HCT116 (cell line): ENCODE results near the gene FSD1. TPM values are rescaled to one million over a fixed set of nuclear protein-coding genes. Genes with fewer than 3 reads are reported as not detected.

Source experiments
- ATAC-seq: fragments of 200-7000 bp; cut with Tn5 transposase; 2 replicates; pipeline ENCODE4 v1.9.1; 2020; ENCODE audit warnings: mild to moderate bottlenecking, moderate library complexity
- BruUV-seq: library from RNA; stranded (reverse); fragments of 400-500 nt; replicated peaks from 2 replicates; lab custom pipeline; 2021; lab: Mats Ljungman, UMichigan
- CTCF ChIA-PET: fragments of 300-600 bp; sonication (Branson Sonifier 250); formaldehyde crosslinking; loops from one replicate; lab custom pipeline; 2021; ENCODE audit warnings: antibody characterized with exemption; lab: Charles Lee
- POLR2A ChIA-PET: fragments of 300-600, 350-600 bp; sonication (Branson Sonifier 250); formaldehyde crosslinking; loops from one replicate; lab custom pipeline; 2021; ENCODE audit warnings: antibody characterized with exemption; lab: Charles Lee
- RAD21 ChIA-PET, 2 experiments: fragments of 300-600 bp; sonication (Branson Sonifier 250); formaldehyde crosslinking; loops; one replicate each; lab custom pipeline; 2023; ENCODE audit warnings: low total read pairs in 2 of 2; ENCODE audit not compliant: uncharacterized antibody in 2 of 2, unreplicated experiment in 2 of 2, low non-redundant PET in 1 of 2; lab: Charles Lee
- DNase-seq: peaks from one replicate; pipeline ENCODE4 v3.0.0-alpha.2; 2010; ENCODE audit warnings: low read depth, low spot score
- H2AFZ ChIP-seq: fragments of 200-600 bp; shearing (Covaris generic), sonication (generic); 2 replicates; pipeline ENCODE4 v1.6.1; 2017; ENCODE audit warnings: low read depth, mixed run types, mixed read lengths, antibody characterized with exemption, low read length; ENCODE audit not compliant: poor library complexity, severe bottlenecking
- H3K27ac ChIP-seq: 2 replicates; pipeline ENCODE4 v1.5.1; 2012; ENCODE audit warnings: low read depth, low read length
- H3K27me3 ChIP-seq: fragments of 200-600 bp; sonication (generic); 2 replicates; pipeline ENCODE4 v1.6.1; 2016; ENCODE audit warnings: mixed run types, low read length, mixed read lengths; ENCODE audit not compliant: insufficient read depth
- H3K36me3 ChIP-seq, 2 experiments: fragments of 200-500 bp in 1 of 2; fragments of 200-600 bp in 1 of 2; sonication (Bioruptor generic) in 1 of 2; sonication (generic) in 1 of 2; 2 replicates each; pipeline versions ENCODE4 v1.5.1 to v1.6.1; 2014 to 2016; ENCODE audit warnings: low read length in 2 of 2, inconsistent platforms in 1 of 2, mixed read lengths in 1 of 2, mixed run types in 1 of 2; ENCODE audit not compliant: insufficient read depth in 2 of 2, control insufficient read depth in 1 of 2
- H3K4me1 ChIP-seq, 2 experiments: fragments of 200-600 bp in 1 of 2; sonication (generic) in 1 of 2; 2 replicates each; pipeline versions ENCODE4 v1.5.1 to v1.6.1; 2012 to 2017; ENCODE audit warnings: low read length in 2 of 2, inconsistent platforms in 1 of 2, mild to moderate bottlenecking in 1 of 2, mixed read lengths in 1 of 2, mixed run types in 1 of 2, moderate library complexity in 1 of 2; ENCODE audit not compliant: insufficient read depth in 2 of 2, control insufficient read depth in 1 of 2
- H3K4me2 ChIP-seq: fragments of 200-600 bp; sonication (generic); 2 replicates; pipeline ENCODE4 v1.6.1; 2017; ENCODE audit warnings: mixed run types, low read length, mixed read lengths
- H3K4me3 ChIP-seq, 2 experiments: fragments of 200-600 bp in 1 of 2; sonication (generic) in 1 of 2; replicated peaks in 1 of 2; 2 replicates each; pipeline ENCODE4 v1.5.1; 2011 to 2016; ENCODE audit warnings: low read length in 2 of 2, control low read depth in 1 of 2, low read depth in 1 of 2, mild to moderate bottlenecking in 1 of 2, mixed read lengths in 1 of 2, mixed run types in 1 of 2
- H3K79me2 ChIP-seq: fragments of 200-600 bp; sonication (generic); 2 replicates; pipeline ENCODE4 v1.6.1; 2017; ENCODE audit warnings: mild to moderate bottlenecking, mixed run types, low read length, moderate library complexity, mixed read lengths; ENCODE audit not compliant: insufficient read depth
- H3K9ac ChIP-seq: fragments of 200-600 bp; sonication (generic); 2 replicates; pipeline ENCODE4 v1.6.1; 2016; ENCODE audit warnings: low read length, mixed read lengths
- H3K9me2 ChIP-seq: fragments of 200-600 bp; sonication (generic), shearing (Covaris generic); 2 replicates; pipeline ENCODE4 v1.6.1; 2017; ENCODE audit warnings: mixed run types, mild to moderate bottlenecking, moderate library complexity; ENCODE audit not compliant: insufficient read depth
- H3K9me3 ChIP-seq, 2 experiments: fragments of 200-500 bp in 1 of 2; fragments of 200-600 bp in 1 of 2; sonication (Bioruptor generic) in 1 of 2; sonication (generic) in 1 of 2; 2 replicates each; pipeline ENCODE4 v1.6.1; 2014 to 2017; ENCODE audit warnings: low read length in 2 of 2, mixed read lengths in 2 of 2, inconsistent platforms in 1 of 2, low read depth in 1 of 2, mild to moderate bottlenecking in 1 of 2, mixed run types in 1 of 2, moderate library complexity in 1 of 2; ENCODE audit not compliant: control insufficient read depth in 1 of 2, insufficient read depth in 1 of 2
- H4K20me1 ChIP-seq: fragments of 200-600 bp; sonication (generic), shearing (Covaris generic); 2 replicates; pipeline ENCODE4 v1.6.1; 2017; ENCODE audit warnings: mixed run types, mild to moderate bottlenecking, moderate library complexity; ENCODE audit not compliant: insufficient read depth
- CEBPB ChIP-seq: IDR thresholded peaks from 2 replicates; pipeline ENCODE4 v1.6.1; 2012; ENCODE audit warnings: low read depth
- EGR1 ChIP-seq: IDR thresholded peaks from 2 replicates; pipeline ENCODE4 v1.6.1; 2012; ENCODE audit warnings: low read depth
- EZH2phosphoT487 ChIP-seq: fragments of 200-600 bp; IDR thresholded peaks from 2 replicates; pipeline ENCODE4 v1.6.1; 2018; ENCODE audit warnings: antibody characterized with exemption, borderline replicate concordance
- JUND ChIP-seq: IDR thresholded peaks from 2 replicates; pipeline ENCODE4 v1.6.1; 2012
- POLR2A ChIP-seq: IDR thresholded peaks from 2 replicates; pipeline ENCODE4 v1.7.0; 2011; ENCODE audit warnings: borderline replicate concordance; ENCODE audit not compliant: insufficient read depth, insufficient read length; ENCODE audit errors: extremely low read depth
- POLR2AphosphoS5 ChIP-seq: IDR thresholded peaks from 2 replicates; pipeline ENCODE4 v1.6.1; 2011; ENCODE audit warnings: mild to moderate bottlenecking, low read depth, low read length, moderate library complexity
- RAD21 ChIP-seq: IDR thresholded peaks from 2 replicates; pipeline ENCODE4 v1.6.1; 2012; ENCODE audit warnings: low read depth, mild to moderate bottlenecking
- SP1 ChIP-seq: IDR thresholded peaks from 2 replicates; pipeline ENCODE4 v1.6.1; 2012; ENCODE audit warnings: low read depth
- SRF ChIP-seq: IDR thresholded peaks from 2 replicates; pipeline ENCODE4 v1.6.1; 2012; ENCODE audit warnings: low read depth
- ZFX ChIP-seq: fragments of 450-650 bp; IDR thresholded peaks from 2 replicates; pipeline ENCODE4 v1.6.1; 2017
- intact Hi-C: fragments of 100-400 bp; cut with micrococcal nuclease; formaldehyde crosslinking; loops from 2 replicates; pipeline ENCODE4 v1.10.0; 2022
- total RNA-seq: library from RNA; stranded (reverse); gene quantifications from one replicate; pipeline ENCODE4 v1.2.1, GENCODE V29; 2021; ENCODE audit not compliant: unreplicated experiment
- TF ChIP-seq, protein P1 (sequence below): IDR thresholded peaks from 2 replicates; pipeline ENCODE4 v1.6.1; 2012
- TF ChIP-seq, protein P2 (sequence below): IDR thresholded peaks from 2 replicates; pipeline ENCODE4 v1.6.1; 2012; ENCODE audit warnings: low read depth
- TF ChIP-seq, protein P3 (sequence below): IDR thresholded peaks from 2 replicates; pipeline ENCODE4 v1.6.1; 2011; ENCODE audit warnings: mild to moderate bottlenecking, low read length, moderate library complexity; ENCODE audit not compliant: insufficient replicate concordance; ENCODE audit errors: extremely low read depth

The FSD1 gene
- total RNA-seq, 1 experiment from 2014 or later = 20.1 TPM

DNA sequence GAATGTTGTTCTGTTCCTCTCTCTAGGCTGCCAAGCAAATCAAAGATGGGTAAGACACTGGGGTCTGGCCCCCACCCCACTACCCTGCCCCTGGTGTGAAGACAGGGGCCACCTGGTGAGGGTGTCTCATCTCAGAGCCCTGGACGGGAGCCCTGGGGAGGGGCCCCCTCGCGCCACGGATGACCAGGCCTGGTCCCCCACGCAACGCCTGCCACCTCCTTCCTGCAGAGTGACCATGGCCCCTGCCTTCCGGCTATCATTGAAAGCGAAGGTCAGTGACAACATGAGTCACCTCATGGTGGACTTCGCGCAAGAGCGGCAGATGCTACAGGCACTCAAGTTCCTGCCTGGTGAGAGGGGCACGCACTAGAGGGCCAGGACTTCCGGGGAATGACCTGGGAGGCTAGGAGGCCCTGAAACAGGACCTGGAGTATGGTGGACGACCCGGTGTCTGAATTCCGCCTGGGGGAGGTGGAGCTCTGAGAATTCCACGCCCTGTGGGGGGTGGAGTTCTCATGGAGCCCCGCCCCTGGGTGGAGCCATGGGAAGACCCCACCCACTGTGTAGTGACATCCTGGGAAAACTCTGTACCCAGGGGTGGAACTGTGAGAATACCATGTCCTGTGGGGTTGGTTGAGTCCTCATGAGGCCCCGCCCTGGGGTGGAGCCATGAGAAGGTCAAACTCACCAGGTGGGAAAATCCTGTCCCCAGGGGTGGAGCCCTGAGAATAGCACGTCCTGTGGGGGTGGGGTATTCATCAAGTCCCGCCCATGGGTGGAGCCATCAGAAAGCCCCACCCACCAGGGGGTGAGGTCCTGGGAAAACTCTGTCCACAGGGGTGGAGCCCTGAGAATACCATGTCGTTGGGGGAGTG, 6.1 kb downstream of the FSD1 start:
- no peak overlapping the region for H3K4me3 ChIP-seq
- DNase-seq = peak; percentile 57
- no peak overlapping the region for H2AFZ ChIP-seq
- TF ChIP-seq CEBPB = no peak
- TF ChIP-seq, all 23 proteins: peak for 0
- CTCF ChIA-PET = no interaction called here
- peaks cover 6 to 17% of the 10 kb centered on the region in 2 experiments for H3K4me1 ChIP-seq
- H3K36me3 ChIP-seq = 0 out of 4 replicates have a peak, but pooled peaks cover 3% of the 10 kb centered on the region in 2 experiments
- no peaks in the 10 kb centered on the region for H3K79me2 ChIP-seq
- no peak overlapping the region for H3K27ac ChIP-seq
- H3K9me3 ChIP-seq = no peaks in the 10 kb centered on the region
- intact Hi-C loops = no loop called here
- H3K9me2 ChIP-seq = no peaks in the 10 kb centered on the region
- ATAC-seq = peak; percentile 81
- RAD21 ChIA-PET = no interaction called here
- H3K9ac ChIP-seq = no peak overlapping the region
- POLR2A ChIA-PET = no interaction called here
- no peaks in the 10 kb centered on the region for H3K27me3 ChIP-seq
- no TSS peak for BruUV-seq
- H3K4me2 ChIP-seq = peak overlapping the region; percentile 55
- H4K20me1 ChIP-seq = no peaks in the 10 kb centered on the region

DNA sequence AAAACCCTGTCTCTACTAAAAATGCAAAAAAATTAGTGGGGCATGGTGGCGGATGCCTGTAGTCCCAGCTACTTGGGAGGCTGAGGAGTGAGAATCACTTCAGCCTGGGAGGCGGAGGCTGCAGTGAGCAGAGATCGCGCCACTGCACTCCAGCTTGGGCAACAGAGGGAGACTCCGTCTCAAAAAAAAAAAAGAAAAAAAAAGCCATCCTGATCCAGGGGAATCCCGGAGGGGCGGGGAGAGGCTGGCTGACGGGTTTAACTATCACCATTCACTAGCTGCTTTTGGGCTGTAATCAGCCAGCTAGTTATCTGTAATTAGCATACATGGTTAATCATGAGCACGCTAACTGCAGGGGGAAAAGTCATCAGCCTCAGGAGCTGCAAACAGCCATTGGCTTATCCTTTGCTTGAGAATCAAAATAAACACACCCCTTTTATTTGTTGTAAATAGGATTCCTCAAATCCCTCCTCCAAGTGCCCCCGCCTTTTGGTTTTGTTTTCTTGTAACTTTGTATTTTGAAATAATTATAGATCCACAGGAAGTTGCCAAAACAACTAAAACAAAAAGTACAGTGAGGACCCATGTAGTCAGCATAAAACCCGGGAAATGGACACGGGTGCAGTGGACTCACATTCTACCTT, 9.6 kb downstream of the FSD1 start:
- POLR2A ChIA-PET = interaction anchor here (1.3 kb wide), 1 partner anchor 29 kb away, joined by 3 read pairs; no protein-coding TSS in a partner anchor
- no peak overlapping the region for H3K4me2 ChIP-seq
- TF ChIP-seq POLR2A (no peak), SP1 (no peak), SRF (no peak), JUND (no peak), POLR2AphosphoS5 (no peak), CEBPB (no peak), RAD21 (no peak), EZH2phosphoT487 (no peak), ZFX (no peak), EGR1 (no peak)
- TF ChIP-seq, protein P1, sequence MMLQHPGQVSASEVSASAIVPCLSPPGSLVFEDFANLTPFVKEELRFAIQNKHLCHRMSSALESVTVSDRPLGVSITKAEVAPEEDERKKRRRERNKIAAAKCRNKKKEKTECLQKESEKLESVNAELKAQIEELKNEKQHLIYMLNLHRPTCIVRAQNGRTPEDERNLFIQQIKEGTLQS = no peak
- TF ChIP-seq, protein P2, sequence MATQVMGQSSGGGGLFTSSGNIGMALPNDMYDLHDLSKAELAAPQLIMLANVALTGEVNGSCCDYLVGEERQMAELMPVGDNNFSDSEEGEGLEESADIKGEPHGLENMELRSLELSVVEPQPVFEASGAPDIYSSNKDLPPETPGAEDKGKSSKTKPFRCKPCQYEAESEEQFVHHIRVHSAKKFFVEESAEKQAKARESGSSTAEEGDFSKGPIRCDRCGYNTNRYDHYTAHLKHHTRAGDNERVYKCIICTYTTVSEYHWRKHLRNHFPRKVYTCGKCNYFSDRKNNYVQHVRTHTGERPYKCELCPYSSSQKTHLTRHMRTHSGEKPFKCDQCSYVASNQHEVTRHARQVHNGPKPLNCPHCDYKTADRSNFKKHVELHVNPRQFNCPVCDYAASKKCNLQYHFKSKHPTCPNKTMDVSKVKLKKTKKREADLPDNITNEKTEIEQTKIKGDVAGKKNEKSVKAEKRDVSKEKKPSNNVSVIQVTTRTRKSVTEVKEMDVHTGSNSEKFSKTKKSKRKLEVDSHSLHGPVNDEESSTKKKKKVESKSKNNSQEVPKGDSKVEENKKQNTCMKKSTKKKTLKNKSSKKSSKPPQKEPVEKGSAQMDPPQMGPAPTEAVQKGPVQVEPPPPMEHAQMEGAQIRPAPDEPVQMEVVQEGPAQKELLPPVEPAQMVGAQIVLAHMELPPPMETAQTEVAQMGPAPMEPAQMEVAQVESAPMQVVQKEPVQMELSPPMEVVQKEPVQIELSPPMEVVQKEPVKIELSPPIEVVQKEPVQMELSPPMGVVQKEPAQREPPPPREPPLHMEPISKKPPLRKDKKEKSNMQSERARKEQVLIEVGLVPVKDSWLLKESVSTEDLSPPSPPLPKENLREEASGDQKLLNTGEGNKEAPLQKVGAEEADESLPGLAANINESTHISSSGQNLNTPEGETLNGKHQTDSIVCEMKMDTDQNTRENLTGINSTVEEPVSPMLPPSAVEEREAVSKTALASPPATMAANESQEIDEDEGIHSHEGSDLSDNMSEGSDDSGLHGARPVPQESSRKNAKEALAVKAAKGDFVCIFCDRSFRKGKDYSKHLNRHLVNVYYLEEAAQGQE = no peak
- TF ChIP-seq, protein P3, sequence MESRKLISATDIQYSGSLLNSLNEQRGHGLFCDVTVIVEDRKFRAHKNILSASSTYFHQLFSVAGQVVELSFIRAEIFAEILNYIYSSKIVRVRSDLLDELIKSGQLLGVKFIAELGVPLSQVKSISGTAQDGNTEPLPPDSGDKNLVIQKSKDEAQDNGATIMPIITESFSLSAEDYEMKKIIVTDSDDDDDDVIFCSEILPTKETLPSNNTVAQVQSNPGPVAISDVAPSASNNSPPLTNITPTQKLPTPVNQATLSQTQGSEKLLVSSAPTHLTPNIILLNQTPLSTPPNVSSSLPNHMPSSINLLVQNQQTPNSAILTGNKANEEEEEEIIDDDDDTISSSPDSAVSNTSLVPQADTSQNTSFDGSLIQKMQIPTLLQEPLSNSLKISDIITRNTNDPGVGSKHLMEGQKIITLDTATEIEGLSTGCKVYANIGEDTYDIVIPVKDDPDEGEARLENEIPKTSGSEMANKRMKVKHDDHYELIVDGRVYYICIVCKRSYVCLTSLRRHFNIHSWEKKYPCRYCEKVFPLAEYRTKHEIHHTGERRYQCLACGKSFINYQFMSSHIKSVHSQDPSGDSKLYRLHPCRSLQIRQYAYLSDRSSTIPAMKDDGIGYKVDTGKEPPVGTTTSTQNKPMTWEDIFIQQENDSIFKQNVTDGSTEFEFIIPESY = no peak

More for the DNA sequence above, 9.6 kb downstream of the FSD1 start:
- H3K79me2 ChIP-seq = no peaks in the 10 kb centered on the region
- DNase-seq (no peak), ATAC-seq (no peak)
- no peaks in the 10 kb centered on the region for H3K9me3 ChIP-seq
- H3K9ac ChIP-seq = no peak overlapping the region
- H3K27ac ChIP-seq = no peak overlapping the region
- 0 out of 4 replicates have a peak, but pooled peaks cover 0 to 3% of the 10 kb centered on the region in 2 experiments for H3K36me3 ChIP-seq
- H3K4me1 ChIP-seq = peaks cover 6 to 17% of the 10 kb centered on the region in 2 experiments
- H2AFZ ChIP-seq = no peak overlapping the region
- intact Hi-C loops = no loop called here
- no TSS peak for BruUV-seq
- no peak overlapping the region for H3K4me3 ChIP-seq
- no peaks in the 10 kb centered on the region for H3K9me2 ChIP-seq
- no peaks in the 10 kb centered on the region for H3K27me3 ChIP-seq
- ChIA-PET RAD21 (no interaction called here), CTCF (no interaction called here)
- no peaks in the 10 kb centered on the region for H4K20me1 ChIP-seq
